Endothelial cell of umbilical vein (primary cell): ENCODE results near the gene GDI1. TPM values are rescaled to one million over a fixed set of nuclear protein-coding genes. Genes with fewer than 3 reads are reported as not detected.

Experiments
- BruUV-seq: library from RNA; stranded (reverse); fragments of 400-500 nt; replicated peaks from 2 replicates; lab custom pipeline; 2021; lab: Mats Ljungman, UMichigan
- CTCF ChIA-PET: fragments of 300-600, 350-600 bp; sonication (Branson Sonifier 250); formaldehyde crosslinking; loops from one replicate; lab custom pipeline; 2021; ENCODE audit warnings: antibody characterized with exemption, inconsistent platforms; lab: Charles Lee
- POLR2A ChIA-PET: fragments of 300-600, 350-600 bp; sonication (Branson Sonifier 250); formaldehyde crosslinking; loops from one replicate; lab custom pipeline; 2021; ENCODE audit warnings: antibody characterized with exemption, inconsistent platforms; lab: Charles Lee
- DNase-seq: peaks from one replicate; pipeline ENCODE4 v3.0.0-alpha.2; 2011; ENCODE audit warnings: low read depth, low spot score
- FAIRE-seq: peaks from 2 replicates; lab custom pipeline; 2011; peaks lifted over from hg19 to GRCh38; lab: Jason Lieb, UNC
- H2AFZ ChIP-seq: 2 replicates; pipeline ENCODE4 v1.6.0; 2012; ENCODE audit warnings: low read depth, low read length, control low read depth, inconsistent platforms
- H3K27ac ChIP-seq: 2 replicates; pipeline ENCODE4 v1.5.1; 2011; ENCODE audit warnings: low read depth, mild to moderate bottlenecking, control low read depth, low read length, moderate library complexity; ENCODE audit not compliant: insufficient read depth
- H3K27me3 ChIP-seq, 2 experiments: 2 replicates each; pipeline versions ENCODE4 v1.6.0 to v1.6.1; 2011; ENCODE audit warnings: low read length in 2 of 2, mixed read lengths in 1 of 2; ENCODE audit not compliant: control insufficient read depth in 2 of 2, insufficient read depth in 2 of 2
- H3K36me3 ChIP-seq, 2 experiments: 2 replicates in 1 of 2; 3 replicates in 1 of 2; pipeline ENCODE4 v1.5.1; 2011; ENCODE audit warnings: low read length in 2 of 2, mild to moderate bottlenecking in 1 of 2, moderate library complexity in 1 of 2; ENCODE audit not compliant: control insufficient read depth in 2 of 2, insufficient read depth in 2 of 2; ENCODE audit errors: extremely low read depth in 1 of 2
- H3K4me1 ChIP-seq: 3 replicates; pipeline ENCODE4 v1.5.1; 2011; ENCODE audit warnings: mild to moderate bottlenecking, low read length; ENCODE audit not compliant: control insufficient read depth, insufficient read depth; ENCODE audit errors: extremely low read depth
- H3K4me2 ChIP-seq: 2 replicates; pipeline ENCODE4 v1.6.1; 2011; ENCODE audit warnings: low read length, control low read depth, mixed read lengths; ENCODE audit not compliant: insufficient read depth
- H3K4me3 ChIP-seq, 3 experiments: fragments of 200-600 bp in 1 of 3; sonication (generic), shearing (Covaris generic) in 1 of 3; replicated peaks in 1 of 3; 2 replicates each; pipeline ENCODE4 v1.5.1; 2011 to 2016; ENCODE audit warnings: control low read depth in 3 of 3, low read length in 3 of 3, mild to moderate bottlenecking in 2 of 3, inconsistent platforms in 1 of 3, low read depth in 1 of 3, moderate library complexity in 1 of 3; ENCODE audit not compliant: insufficient read depth in 1 of 3
- H3K79me2 ChIP-seq: 2 replicates; pipeline ENCODE4 v1.6.0; 2012; ENCODE audit warnings: low read length, inconsistent platforms; ENCODE audit not compliant: control insufficient read depth, insufficient read depth
- H3K9ac ChIP-seq: replicated peaks from 2 replicates; pipeline ENCODE3; 2011; ENCODE audit warnings: low read length, control low read depth; ENCODE audit not compliant: insufficient read depth; ENCODE audit errors: extremely low read depth
- H3K9me1 ChIP-seq: replicated peaks from 3 replicates; pipeline ENCODE4 v1.6.0; 2011; ENCODE audit warnings: mild to moderate bottlenecking, low read length; ENCODE audit not compliant: control insufficient read depth, insufficient read depth; ENCODE audit errors: extremely low read depth
- H3K9me3 ChIP-seq: replicated peaks from 2 replicates; pipeline ENCODE4 v1.5.1; 2012; ENCODE audit warnings: low read length, inconsistent platforms; ENCODE audit not compliant: control insufficient read depth, insufficient read depth
- H4K20me1 ChIP-seq: replicated peaks from 2 replicates; pipeline ENCODE3; 2011; ENCODE audit warnings: mild to moderate bottlenecking, low read length; ENCODE audit not compliant: control insufficient read depth, insufficient read depth; ENCODE audit errors: extremely low read depth
- FOS ChIP-seq: IDR thresholded peaks from 2 replicates; pipeline ENCODE4 v1.6.1; 2011; ENCODE audit warnings: mild to moderate bottlenecking, low read length, moderate library complexity, borderline replicate concordance; ENCODE audit not compliant: insufficient read depth
- GATA2 ChIP-seq: IDR thresholded peaks from 2 replicates; pipeline ENCODE4 v1.7.0; 2011; ENCODE audit warnings: low read depth, mild to moderate bottlenecking, moderate library complexity, mixed read lengths, low read length; ENCODE audit not compliant: insufficient read length, insufficient read depth
- JUN ChIP-seq: IDR thresholded peaks from 2 replicates; pipeline ENCODE4 v1.6.1; 2011; ENCODE audit warnings: borderline replicate concordance, low read depth; ENCODE audit not compliant: insufficient read length, insufficient read depth
- POLR2A ChIP-seq: IDR thresholded peaks from 2 replicates; pipeline ENCODE4 v1.6.1; 2012; ENCODE audit warnings: low read depth, mild to moderate bottlenecking, control low read depth, low read length
- POLR2AphosphoS5 ChIP-seq: IDR thresholded peaks from 2 replicates; pipeline ENCODE4 v1.6.1; 2012; ENCODE audit warnings: low read depth, mild to moderate bottlenecking, control low read depth, low read length, moderate library complexity; ENCODE audit not compliant: insufficient read depth
- dilution Hi-C: fragments of 300-500 bp; cut with MboI; formaldehyde crosslinking; loops from one replicate; pipeline ENCODE4 v1.15.0; 2019; ENCODE audit warnings: low sequenced_read_pairs; ENCODE audit not compliant: extremely low pct_ligation_motif_present
- intact Hi-C: fragments of 100-400 bp; cut with micrococcal nuclease; formaldehyde crosslinking; loops from one replicate; pipeline ENCODE4 v1.10.0; 2022
- polyA plus RNA-seq, 4 experiments: library from polyadenylated mRNA; depleted of rRNA in 3 of 4; stranded (reverse) in 3 of 4; unstranded in 1 of 4; fragments of >200 nt; gene quantifications; 2 replicates each; pipeline versions ENCODE4 v1.2.1 to v1.2.3, GENCODE V29; 2011 to 2012; ENCODE audit warnings: missing spikeins in 1 of 4
- total RNA-seq: library from RNA; stranded (reverse); gene quantifications from 2 replicates; pipeline ENCODE4 v1.2.3, GENCODE V29; 2021
- TF ChIP-seq, protein P1 (sequence below): IDR thresholded peaks from 2 replicates; pipeline ENCODE4 v1.6.1; 2011; ENCODE audit not compliant: insufficient read depth, insufficient read length
- TF ChIP-seq, protein P2 (sequence below), 2 donors: IDR thresholded peaks; 1 replicate in 1 of 2; 2 replicates in 1 of 2; pipeline ENCODE4 v1.5.1; 2011; ENCODE audit warnings: low read length in 2 of 2, mild to moderate bottlenecking in 2 of 2, moderate library complexity in 2 of 2, control low read depth in 1 of 2, inconsistent platforms in 1 of 2, low read depth in 1 of 2; ENCODE audit not compliant: insufficient read depth in 1 of 2; ENCODE audit errors: extremely low read depth in 1 of 2

Gene GDI1
- total and polyA plus RNA-seq, 2 donors (not counting 3 experiments of a cell fraction or from before 2014, with no cell fraction given) = 128 to 247 TPM

DNA sequence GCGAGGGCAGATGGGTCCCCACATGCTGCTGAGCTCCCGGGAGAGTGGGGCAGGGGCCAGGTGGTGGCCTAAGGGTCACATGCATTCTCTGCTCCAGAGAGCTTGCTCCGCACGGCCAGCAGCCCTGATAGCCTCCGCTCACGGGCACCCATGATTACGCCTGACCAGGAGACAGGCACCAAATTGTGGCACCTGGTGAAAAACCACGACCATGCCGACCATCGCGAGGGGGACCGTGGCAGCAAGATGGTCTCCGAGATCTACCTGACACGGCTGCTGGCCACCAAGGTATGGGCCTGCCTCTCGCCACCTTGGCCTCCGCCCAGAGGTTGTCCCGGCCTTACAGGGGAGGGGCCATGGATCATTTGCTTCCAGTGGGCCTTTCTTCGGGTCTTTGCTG lies 32.9 kb downstream of the GDI1 start:
- ChIA-PET POLR2A (no interaction called here), CTCF (no interaction called here)
- no peak for TF ChIP-seq POLR2A
- TF ChIP-seq POLR2AphosphoS5 = no peak
- TF ChIP-seq, protein P1, sequence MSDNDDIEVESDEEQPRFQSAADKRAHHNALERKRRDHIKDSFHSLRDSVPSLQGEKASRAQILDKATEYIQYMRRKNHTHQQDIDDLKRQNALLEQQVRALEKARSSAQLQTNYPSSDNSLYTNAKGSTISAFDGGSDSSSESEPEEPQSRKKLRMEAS = no peak
- no peak for TF ChIP-seq GATA2
- TF ChIP-seq, protein P2, sequence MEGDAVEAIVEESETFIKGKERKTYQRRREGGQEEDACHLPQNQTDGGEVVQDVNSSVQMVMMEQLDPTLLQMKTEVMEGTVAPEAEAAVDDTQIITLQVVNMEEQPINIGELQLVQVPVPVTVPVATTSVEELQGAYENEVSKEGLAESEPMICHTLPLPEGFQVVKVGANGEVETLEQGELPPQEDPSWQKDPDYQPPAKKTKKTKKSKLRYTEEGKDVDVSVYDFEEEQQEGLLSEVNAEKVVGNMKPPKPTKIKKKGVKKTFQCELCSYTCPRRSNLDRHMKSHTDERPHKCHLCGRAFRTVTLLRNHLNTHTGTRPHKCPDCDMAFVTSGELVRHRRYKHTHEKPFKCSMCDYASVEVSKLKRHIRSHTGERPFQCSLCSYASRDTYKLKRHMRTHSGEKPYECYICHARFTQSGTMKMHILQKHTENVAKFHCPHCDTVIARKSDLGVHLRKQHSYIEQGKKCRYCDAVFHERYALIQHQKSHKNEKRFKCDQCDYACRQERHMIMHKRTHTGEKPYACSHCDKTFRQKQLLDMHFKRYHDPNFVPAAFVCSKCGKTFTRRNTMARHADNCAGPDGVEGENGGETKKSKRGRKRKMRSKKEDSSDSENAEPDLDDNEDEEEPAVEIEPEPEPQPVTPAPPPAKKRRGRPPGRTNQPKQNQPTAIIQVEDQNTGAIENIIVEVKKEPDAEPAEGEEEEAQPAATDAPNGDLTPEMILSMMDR (IDR thresholded peaks at IDR 0.05; ENCODE audit: extremely low read depth in 1 of 2, insufficient read depth in 1 of 2, low read depth in 1 of 2, low read length in 2 of 2) = no peak
- no peak for TF ChIP-seq JUN
- no peak for TF ChIP-seq FOS
- H3K4me3 ChIP-seq = no peak overlapping the region
- H2AFZ ChIP-seq = no peak overlapping the region
- H3K27ac ChIP-seq = no peak overlapping the region
- DNase-seq = no peak
- intact Hi-C loops = no loop called here
- dilution Hi-C loops = no loop called here
- H3K9me3 ChIP-seq = no peaks in the 10 kb centered on the region
- FAIRE-seq = no peak
- no TSS peak for BruUV-seq
- no peaks in the 10 kb centered on the region for H3K4me1 ChIP-seq
- H3K27me3 ChIP-seq = no peaks in the 10 kb centered on the region
- H3K79me2 ChIP-seq = no peaks in the 10 kb centered on the region
- H3K4me2 ChIP-seq = no peak overlapping the region
- H3K9ac ChIP-seq = no peak overlapping the region
- H3K9me1 ChIP-seq = no peaks in the 10 kb centered on the region
- H4K20me1 ChIP-seq = no peaks in the 10 kb centered on the region
- H3K36me3 ChIP-seq = peaks cover 0 to 44% of the 10 kb centered on the region in 2 experiments
